Glutamatergic neuron (in vitro differentiated cells): Measurements from ENCODE around the gene FUT6. TPM values are rescaled to one million over a fixed set of nuclear protein-coding genes. Genes with fewer than 3 reads are reported as not detected.

Experiments
- DNase-seq: peaks from one replicate; pipeline ENCODE4 v3.0.0; 2022
- H3K27ac Mint-ChIP-seq: one replicate; pipeline ENCODE4 v1.8.0; 2020; ENCODE audit warnings: mild to moderate bottlenecking, mixed read lengths, inconsistent platforms; ENCODE audit not compliant: unreplicated experiment
- H3K27me3 Mint-ChIP-seq: one replicate; pipeline ENCODE4 v1.8.0; 2020; ENCODE audit warnings: mild to moderate bottlenecking, moderate library complexity, mixed read lengths, inconsistent platforms; ENCODE audit not compliant: unreplicated experiment
- H3K36me3 Mint-ChIP-seq: one replicate; pipeline ENCODE4 v1.8.0; 2020; ENCODE audit warnings: mild to moderate bottlenecking, mixed read lengths, inconsistent platforms; ENCODE audit not compliant: unreplicated experiment
- H3K4me1 Mint-ChIP-seq: one replicate; pipeline ENCODE4 v1.8.0; 2020; ENCODE audit warnings: mild to moderate bottlenecking, low read depth, mixed read lengths, inconsistent platforms; ENCODE audit not compliant: unreplicated experiment
- H3K4me3 Mint-ChIP-seq: one replicate; pipeline ENCODE4 v1.8.0; 2020; ENCODE audit warnings: mild to moderate bottlenecking, mixed read lengths, inconsistent platforms; ENCODE audit not compliant: unreplicated experiment
- H3K9me3 Mint-ChIP-seq: one replicate; pipeline ENCODE4 v1.8.0; 2020; ENCODE audit warnings: mild to moderate bottlenecking, moderate library complexity, mixed read lengths, inconsistent platforms; ENCODE audit not compliant: unreplicated experiment
- total RNA-seq: library from RNA; stranded (reverse); fragmentation: NEBNext Ultra II Directional; extraction: Animal tissue kit (Norgen Biotek cat#: 25700); gene quantifications from one replicate; pipeline ENCODE4 v1.2.1, GENCODE V29; 2021; ENCODE audit not compliant: unreplicated experiment
- TF ChIP-seq, protein P1 (sequence below): fragments of 200-600 bp; sonication (generic); IDR thresholded peaks from one replicate; pipeline ENCODE4 v1.5.0; 2021; ENCODE audit not compliant: partially characterized antibody, unreplicated experiment

FUT6 gene
- total RNA-seq, 1 donor from 2014 or later: not detected

DNA sequence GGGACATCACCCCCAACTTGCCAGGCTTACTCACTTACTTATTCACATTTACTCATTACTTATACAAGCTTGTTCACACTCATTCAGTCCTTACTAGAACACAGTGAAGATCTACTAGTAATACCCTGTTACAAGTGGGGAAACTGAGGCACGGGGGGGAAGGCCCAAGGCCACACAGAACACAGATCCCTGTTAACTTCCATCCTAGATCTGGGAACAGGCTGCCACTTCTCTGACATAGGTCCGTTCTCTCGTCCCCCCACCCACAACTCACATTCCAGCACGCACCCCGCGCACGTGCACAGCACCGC is 36.1 kb downstream of the FUT6 start:
- no peak for DNase-seq
- Mint-ChIP-seq H3K4me1 (peaks cover 7% of the 10 kb centered on the region), H3K9me3 (peaks cover 2% of the 10 kb centered on the region), H3K27me3 (peaks cover 20% of the 10 kb centered on the region), H3K4me3 (peak overlapping the region; percentile 30), H3K36me3 (no peaks in the 10 kb centered on the region), H3K27ac (no peak overlapping the region)
- TF ChIP-seq, protein P1, sequence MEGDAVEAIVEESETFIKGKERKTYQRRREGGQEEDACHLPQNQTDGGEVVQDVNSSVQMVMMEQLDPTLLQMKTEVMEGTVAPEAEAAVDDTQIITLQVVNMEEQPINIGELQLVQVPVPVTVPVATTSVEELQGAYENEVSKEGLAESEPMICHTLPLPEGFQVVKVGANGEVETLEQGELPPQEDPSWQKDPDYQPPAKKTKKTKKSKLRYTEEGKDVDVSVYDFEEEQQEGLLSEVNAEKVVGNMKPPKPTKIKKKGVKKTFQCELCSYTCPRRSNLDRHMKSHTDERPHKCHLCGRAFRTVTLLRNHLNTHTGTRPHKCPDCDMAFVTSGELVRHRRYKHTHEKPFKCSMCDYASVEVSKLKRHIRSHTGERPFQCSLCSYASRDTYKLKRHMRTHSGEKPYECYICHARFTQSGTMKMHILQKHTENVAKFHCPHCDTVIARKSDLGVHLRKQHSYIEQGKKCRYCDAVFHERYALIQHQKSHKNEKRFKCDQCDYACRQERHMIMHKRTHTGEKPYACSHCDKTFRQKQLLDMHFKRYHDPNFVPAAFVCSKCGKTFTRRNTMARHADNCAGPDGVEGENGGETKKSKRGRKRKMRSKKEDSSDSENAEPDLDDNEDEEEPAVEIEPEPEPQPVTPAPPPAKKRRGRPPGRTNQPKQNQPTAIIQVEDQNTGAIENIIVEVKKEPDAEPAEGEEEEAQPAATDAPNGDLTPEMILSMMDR: no peak

DNA sequence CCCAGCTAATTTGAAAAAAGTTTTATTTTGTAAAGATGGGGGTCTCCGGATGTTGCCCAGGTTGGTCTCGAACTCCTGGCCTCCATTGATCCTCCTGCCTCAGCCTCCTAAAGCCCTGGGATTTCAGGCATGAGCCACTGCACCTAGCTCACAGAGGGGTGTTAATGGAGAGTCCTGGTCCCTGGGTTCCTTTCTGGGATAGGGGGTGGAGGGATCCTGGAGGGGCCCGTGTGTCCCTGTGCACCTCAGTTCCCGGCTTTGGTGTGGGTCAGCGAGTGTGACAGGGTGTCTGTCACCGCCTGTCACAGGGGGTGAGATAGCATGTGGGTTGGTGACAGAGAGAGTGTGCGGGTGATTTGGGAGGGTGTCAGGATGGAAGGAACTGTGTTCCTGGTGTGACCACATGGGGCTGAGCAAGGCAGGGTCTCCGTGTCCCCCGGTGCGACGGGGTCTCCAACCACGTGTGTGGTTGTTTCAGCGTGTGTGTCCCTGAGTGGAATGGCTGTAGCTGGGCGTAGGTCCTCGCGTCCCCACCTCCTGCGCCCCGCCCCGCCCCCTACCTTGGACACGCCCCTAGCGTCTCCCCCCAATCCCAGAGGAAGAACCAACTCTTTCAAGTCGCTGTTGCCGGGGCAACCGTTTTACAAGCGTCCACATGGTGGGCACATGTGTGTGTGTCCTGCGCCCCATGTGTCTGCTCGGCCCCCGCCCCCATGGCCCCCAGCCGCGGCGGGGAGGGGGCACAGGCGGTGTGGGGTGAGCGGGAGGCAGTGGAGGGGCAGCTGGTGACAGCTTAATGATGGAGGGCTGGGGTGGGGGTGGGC is 37.5 kb downstream of the FUT6 start:
- peaks cover 19% of the 10 kb centered on the region for H3K27me3 Mint-ChIP-seq
- peak; percentile 74 for DNase-seq
- no peak overlapping the region for H3K27ac Mint-ChIP-seq
- no peaks in the 10 kb centered on the region for H3K36me3 Mint-ChIP-seq
- TF ChIP-seq, protein P1: no peak
- H3K4me3 Mint-ChIP-seq: peak overlapping the region; percentile 49
- peaks cover 2% of the 10 kb centered on the region for H3K9me3 Mint-ChIP-seq
- peaks cover 7% of the 10 kb centered on the region for H3K4me1 Mint-ChIP-seq

DNA sequence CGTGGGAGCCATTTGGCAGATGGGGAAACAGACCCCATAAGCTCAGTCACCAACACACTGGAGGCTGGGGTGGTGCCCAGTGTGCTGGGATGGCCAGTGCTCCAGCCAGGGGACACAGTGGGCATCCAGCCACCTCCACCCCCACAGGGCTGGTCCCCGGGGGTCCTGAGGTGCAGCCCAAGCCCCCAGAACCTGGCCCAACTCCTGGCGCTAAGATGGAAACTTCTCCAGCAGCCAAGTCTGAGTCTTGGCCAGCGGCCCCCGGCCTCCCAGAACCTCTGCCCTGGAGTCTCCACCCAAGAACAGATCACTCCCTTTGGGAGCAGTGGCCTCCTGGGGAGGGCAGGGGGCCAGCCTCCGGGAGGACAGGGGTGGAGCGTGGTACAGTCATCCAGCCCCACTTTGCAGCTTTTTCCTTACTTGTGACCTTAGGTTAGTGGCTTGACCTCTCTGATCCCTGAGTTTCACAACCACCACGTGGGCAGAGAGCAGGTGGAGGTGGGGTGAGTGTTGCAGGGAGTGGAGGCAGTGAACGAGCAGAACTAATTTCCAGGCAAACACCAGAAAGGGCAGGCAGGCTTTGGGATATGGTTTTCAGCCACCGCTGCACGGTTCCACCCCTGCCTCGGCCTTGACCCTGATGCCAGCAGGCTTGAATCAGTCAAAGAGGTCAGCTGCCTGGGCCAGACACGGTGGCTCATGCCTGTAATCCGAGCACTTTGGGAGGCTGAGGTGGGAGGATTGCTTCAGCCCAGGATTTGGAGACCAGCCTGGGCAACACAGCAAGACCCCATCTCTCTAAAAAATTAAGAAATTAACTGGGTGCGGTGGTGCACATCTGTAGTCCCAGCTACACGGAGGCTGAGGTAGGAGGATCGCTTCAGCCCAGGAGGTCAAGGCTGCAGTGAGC is 38.9 kb downstream of the FUT6 start:
- TF ChIP-seq, protein P1: no peak
- H3K4me3 Mint-ChIP-seq: no peak overlapping the region
- DNase-seq: no peak
- peaks cover 7% of the 10 kb centered on the region for H3K4me1 Mint-ChIP-seq
- no peak overlapping the region for H3K27ac Mint-ChIP-seq
- H3K36me3 Mint-ChIP-seq: no peaks in the 10 kb centered on the region
- peaks cover 2% of the 10 kb centered on the region for H3K9me3 Mint-ChIP-seq
- peaks cover 13% of the 10 kb centered on the region for H3K27me3 Mint-ChIP-seq

DNA sequence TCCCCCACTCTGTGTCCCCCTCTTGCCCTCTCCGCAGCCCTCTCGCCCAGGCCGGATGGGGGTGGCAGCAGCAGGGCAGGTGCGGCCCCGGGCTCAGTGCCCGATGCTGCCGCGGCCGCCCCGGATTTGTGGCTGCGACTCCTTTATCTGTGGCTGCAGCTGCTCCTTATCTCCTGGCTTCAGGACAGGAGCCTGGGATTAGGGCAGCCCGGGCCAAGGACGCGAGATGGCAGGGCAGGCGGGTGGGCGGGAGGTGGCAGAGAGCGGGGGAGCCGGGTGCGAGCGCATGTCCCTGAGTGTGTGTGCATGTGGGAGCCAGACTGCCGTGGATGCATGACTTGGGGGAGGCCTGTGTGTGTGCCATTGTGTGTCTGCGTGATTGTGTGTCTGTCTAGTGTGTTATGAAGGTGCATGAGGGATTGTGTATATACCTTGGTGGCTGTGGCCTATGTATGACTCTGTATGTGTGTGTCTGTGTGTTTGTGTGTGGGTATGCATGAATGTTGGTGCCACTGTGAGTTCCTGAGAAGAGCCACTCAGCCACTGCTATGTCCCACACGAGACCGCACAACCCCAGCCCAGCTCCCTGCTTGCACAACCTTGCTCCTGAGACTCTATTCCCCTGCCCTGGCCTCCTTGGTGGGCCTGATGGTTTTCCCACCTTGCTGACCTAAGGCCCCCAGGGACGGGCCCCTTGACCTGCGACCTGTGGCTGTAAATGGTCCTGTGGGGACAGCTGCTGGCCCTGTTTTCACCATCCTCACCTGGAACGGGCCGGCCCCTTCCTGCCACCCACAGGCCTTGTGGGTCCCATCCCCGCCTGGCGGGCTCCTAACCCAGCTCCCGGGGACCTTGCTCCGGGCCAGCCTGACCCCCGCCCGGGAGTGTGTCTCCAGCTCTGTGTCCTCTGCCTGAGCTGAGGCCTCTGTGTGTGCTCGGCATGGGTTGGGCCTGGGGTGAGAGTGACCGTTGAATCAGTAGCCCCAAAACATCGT is 40.0 kb downstream of the FUT6 start:
- Mint-ChIP-seq H3K9me3 (peaks cover 2% of the 10 kb centered on the region), H3K4me3 (no peak overlapping the region), H3K27ac (no peak overlapping the region), H3K36me3 (no peaks in the 10 kb centered on the region), H3K4me1 (peaks cover 7% of the 10 kb centered on the region), H3K27me3 (peaks cover 11% of the 10 kb centered on the region)
- DNase-seq: no peak
- TF ChIP-seq, protein P1: no peak
